Tibial artery (tissue), 4 donors: ENCODE measurements around the gene BAIAP2.

Source experiments
- DNase-seq, 2 donors: peaks; one replicate each; pipeline ENCODE4 v3.0.0-alpha.2; 2019
- H3K27ac ChIP-seq, 2 donors: fragments of 200-600 bp; sonication (generic) in 1 of 2; 1 replicate in 1 of 2; 2 replicates in 1 of 2; pipeline ENCODE4 v1.5.1; 2018 to 2019; ENCODE audit warnings: mild to moderate bottlenecking in 1 of 2
- H3K27me3 ChIP-seq, 2 donors: fragments of 200-600 bp; sonication (generic) in 1 of 2; one replicate each; pipeline versions ENCODE4 v1.5.1 to v1.6.0; 2016 to 2019
- H3K36me3 ChIP-seq, 3 donors: fragments of 200-600 bp; sonication (generic) in 2 of 3; one replicate each; pipeline ENCODE4 v1.5.1; 2016 to 2019; ENCODE audit warnings: mild to moderate bottlenecking in 2 of 3
- H3K4me1 ChIP-seq, 4 donors: fragments of 200-600 bp; sonication (generic) in 2 of 4; 1 replicate in 3 of 4; 2 replicates in 1 of 4; pipeline ENCODE4 v1.5.1; 2016 to 2019
- H3K4me3 ChIP-seq, 2 donors: fragments of 200-600 bp; sonication (generic) in 1 of 2; 1 replicate in 1 of 2; 2 replicates in 1 of 2; pipeline ENCODE4 v1.5.1; 2018 to 2019; ENCODE audit warnings: mild to moderate bottlenecking in 2 of 2
- H3K9me3 ChIP-seq, 3 donors: fragments of 200-600 bp; sonication (generic) in 1 of 3; one replicate each; pipeline ENCODE4 v1.5.1; 2016 to 2019
- intact Hi-C: fragments of 100-400 bp; cut with DNase I; formaldehyde crosslinking; loops from one replicate; pipeline ENCODE4 v1.15.0; 2023; ENCODE audit warnings: low total_unique reads
- TF ChIP-seq, protein P1 (sequence below), 2 experiments: fragments of 200-600 bp in 1 of 2; fragments of 450-650 bp in 1 of 2; IDR thresholded peaks; one replicate each; pipeline ENCODE4 v1.5.1; 2017 to 2019; ENCODE audit warnings: antibody characterized with exemption in 2 of 2, mild to moderate bottlenecking in 1 of 2, moderate library complexity in 1 of 2

Gene BAIAP2

DNA sequence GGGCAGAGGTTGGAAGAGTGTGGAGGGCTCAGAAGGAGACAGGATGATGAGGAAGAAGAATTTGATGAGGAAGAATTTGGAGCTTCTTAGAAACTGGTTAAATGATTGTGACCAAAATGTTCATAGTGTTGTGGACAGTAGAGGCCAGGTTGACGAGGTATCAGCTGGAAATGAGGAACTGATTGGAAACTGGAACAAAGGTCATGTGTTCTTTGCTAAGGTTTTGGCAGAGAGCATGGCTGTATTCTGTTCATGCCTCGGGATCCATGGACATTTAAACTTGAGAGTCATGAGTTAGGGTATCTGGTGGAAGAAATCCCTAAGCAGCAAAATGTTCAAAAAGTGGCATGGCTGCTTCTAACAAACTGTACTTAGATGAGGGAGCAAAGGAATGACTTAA, 24.0 kb upstream of the BAIAP2 start:
- no peak for DNase-seq
- H3K27ac ChIP-seq = no peak overlapping the region
- TF ChIP-seq, protein P1, sequence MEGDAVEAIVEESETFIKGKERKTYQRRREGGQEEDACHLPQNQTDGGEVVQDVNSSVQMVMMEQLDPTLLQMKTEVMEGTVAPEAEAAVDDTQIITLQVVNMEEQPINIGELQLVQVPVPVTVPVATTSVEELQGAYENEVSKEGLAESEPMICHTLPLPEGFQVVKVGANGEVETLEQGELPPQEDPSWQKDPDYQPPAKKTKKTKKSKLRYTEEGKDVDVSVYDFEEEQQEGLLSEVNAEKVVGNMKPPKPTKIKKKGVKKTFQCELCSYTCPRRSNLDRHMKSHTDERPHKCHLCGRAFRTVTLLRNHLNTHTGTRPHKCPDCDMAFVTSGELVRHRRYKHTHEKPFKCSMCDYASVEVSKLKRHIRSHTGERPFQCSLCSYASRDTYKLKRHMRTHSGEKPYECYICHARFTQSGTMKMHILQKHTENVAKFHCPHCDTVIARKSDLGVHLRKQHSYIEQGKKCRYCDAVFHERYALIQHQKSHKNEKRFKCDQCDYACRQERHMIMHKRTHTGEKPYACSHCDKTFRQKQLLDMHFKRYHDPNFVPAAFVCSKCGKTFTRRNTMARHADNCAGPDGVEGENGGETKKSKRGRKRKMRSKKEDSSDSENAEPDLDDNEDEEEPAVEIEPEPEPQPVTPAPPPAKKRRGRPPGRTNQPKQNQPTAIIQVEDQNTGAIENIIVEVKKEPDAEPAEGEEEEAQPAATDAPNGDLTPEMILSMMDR (IDR thresholded peaks at IDR 0.05) = no peak
- intact Hi-C loops = no loop called here
- H3K27me3 ChIP-seq = no peaks in the 10 kb centered on the region
- no peak overlapping the region for H3K4me3 ChIP-seq
- H3K4me1 ChIP-seq = no peaks in the 10 kb centered on the region
- peaks cover 0 to 12% (median 9%) of the 10 kb centered on the region in 3 donors for H3K9me3 ChIP-seq
- H3K36me3 ChIP-seq = peaks cover 0 to 7% (median 0%) of the 10 kb centered on the region in 3 donors

DNA sequence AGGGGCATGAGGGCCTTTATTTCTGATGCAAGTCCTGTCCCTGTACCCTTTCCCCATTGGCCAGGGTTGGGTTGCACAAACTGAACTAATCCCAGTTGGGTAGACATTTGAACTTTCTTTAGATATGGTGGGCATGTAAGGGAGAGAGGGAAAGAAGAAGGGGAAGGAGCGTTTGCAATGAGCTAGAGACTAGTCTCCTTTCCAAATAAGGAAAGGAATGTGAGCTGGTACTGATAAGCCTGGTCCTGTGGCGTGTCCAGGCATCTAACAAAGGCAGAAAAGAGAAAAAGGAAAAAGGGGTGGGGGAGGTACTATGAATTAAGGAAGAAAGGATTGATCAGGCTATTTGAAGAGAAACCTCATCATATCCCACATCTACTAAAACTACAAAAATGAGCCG, 23.0 kb upstream of the BAIAP2 start:
- no peak overlapping the region for H3K4me3 ChIP-seq
- no peaks in the 10 kb centered on the region for H3K27me3 ChIP-seq
- H3K27ac ChIP-seq = no peak overlapping the region
- H3K4me1 ChIP-seq = no peaks in the 10 kb centered on the region
- TF ChIP-seq, protein P1 (IDR thresholded peaks at IDR 0.05) = no peak
- peaks cover 0 to 7% (median 0%) of the 10 kb centered on the region in 3 donors for H3K36me3 ChIP-seq
- H3K9me3 ChIP-seq = peaks cover 0 to 12% (median 9%) of the 10 kb centered on the region in 3 donors
- DNase-seq = no peak
- intact Hi-C loops = no loop called here

DNA sequence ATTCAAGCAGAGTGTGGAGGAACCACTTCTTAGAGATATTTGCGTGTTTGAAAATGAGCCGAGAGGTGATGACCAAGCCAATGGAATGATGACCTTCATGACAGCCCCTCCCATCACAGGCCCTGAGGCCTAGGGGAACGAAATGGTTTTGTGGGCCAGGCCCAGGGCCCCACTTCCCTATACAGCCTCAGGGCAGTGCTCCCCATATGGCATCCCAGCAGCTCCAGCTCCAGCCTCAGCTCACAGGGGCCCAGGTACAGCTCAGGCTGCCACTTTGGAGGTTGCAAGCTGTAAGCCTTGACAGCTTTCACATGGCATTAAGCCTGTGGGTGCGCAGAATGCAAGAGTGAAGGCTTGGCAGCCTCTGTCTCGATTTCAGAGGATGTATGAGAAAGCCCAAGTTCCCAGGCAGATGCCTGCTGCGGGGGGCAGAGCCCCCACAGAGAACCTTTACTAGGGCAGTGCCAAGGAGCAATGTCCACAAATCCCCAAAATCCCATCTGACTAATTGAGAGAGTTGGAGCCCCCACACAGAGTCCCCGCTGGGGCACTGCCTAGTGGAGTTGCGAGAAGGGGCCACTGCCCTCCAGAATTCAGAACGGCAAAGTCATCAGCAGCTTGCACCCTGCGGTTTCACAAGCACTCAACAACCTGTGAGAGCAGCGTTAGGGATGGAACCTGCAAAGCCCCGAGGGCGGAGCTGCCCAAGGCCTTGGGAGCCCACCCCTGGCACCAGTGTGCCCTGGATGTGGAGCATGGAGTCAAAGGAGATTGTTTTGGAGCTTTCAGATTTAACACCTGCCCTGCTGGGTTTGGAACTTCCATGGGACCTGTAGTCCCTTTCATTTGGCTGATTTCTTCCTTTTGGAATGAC, 22.1 kb upstream of the BAIAP2 start:
- TF ChIP-seq, protein P1 (IDR thresholded peaks at IDR 0.05) = no peak
- Histone ChIP-seq H3K36me3 (peaks cover 0 to 7% (median 0%) of the 10 kb centered on the region in 3 donors), H3K4me3 (no peak overlapping the region), H3K4me1 (peaks cover 0 to 2% (median 1%) of the 10 kb centered on the region in 4 donors), H3K27me3 (no peaks in the 10 kb centered on the region), H3K27ac (no peak overlapping the region), H3K9me3 (peaks cover 0 to 12% (median 9%) of the 10 kb centered on the region in 3 donors)
- DNase-seq = no peak
- intact Hi-C loops = no loop called here

DNA sequence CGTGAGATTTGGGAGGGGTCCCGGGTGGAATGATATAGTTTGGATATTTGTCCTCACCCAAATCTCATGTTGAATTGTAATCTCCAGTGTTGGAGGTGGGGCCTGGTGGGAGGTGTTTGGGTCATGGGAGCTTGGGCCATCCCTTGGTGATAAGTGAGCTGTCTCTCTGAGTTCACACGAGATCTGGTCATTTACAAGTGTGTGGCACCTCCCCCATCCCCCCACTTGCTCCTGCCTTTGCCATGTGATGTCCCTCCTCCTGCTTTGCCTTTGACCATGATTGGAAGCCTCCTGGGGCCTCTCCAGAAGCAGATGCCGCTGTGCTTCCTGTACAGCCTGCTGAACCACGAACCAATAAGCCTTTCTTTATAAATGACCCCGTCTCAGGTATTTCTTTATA, 21.3 kb upstream of the BAIAP2 start:
- no peak for DNase-seq
- TF ChIP-seq, protein P1 (IDR thresholded peaks at IDR 0.05) = no peak
- Histone ChIP-seq H3K27ac (no peak overlapping the region), H3K27me3 (no peaks in the 10 kb centered on the region), H3K4me3 (no peak overlapping the region), H3K4me1 (peaks cover 0 to 9% (median 5%) of the 10 kb centered on the region in 4 donors), H3K36me3 (peaks cover 0 to 7% (median 0%) of the 10 kb centered on the region in 3 donors), H3K9me3 (peaks cover 0 to 12% (median 9%) of the 10 kb centered on the region in 3 donors)
- intact Hi-C loops = no loop called here

DNA sequence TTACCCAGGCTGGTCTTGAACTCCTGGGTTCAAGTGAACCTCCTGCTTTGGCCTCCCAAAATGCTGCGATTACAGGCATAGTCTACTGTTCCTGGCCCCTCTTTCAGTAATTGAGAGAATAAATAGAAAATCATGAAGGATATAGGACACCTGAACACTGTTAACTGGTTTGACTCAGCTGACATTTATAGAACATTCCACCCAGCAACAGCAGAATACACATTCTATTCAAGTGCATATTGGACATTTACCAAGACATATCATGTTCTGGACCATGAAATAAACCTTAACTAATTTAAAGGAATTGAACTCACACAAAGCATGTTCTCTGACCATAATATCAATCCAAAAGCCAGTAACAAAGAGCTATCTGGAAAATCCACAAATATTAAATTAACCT, 19.8 kb upstream of the BAIAP2 start:
- no peak for DNase-seq
- no peak overlapping the region for H3K27ac ChIP-seq

More for the DNA sequence above, 19.8 kb upstream of the BAIAP2 start:
- intact Hi-C loops = no loop called here
- H3K27me3 ChIP-seq = no peaks in the 10 kb centered on the region
- no peak overlapping the region for H3K4me3 ChIP-seq
- peaks cover 0 to 12% (median 5%) of the 10 kb centered on the region in 4 donors for H3K4me1 ChIP-seq
- peaks cover 0 to 7% (median 0%) of the 10 kb centered on the region in 3 donors for H3K36me3 ChIP-seq
- peaks cover 0 to 12% (median 9%) of the 10 kb centered on the region in 3 donors for H3K9me3 ChIP-seq
- TF ChIP-seq, protein P1 (IDR thresholded peaks at IDR 0.05) = no peak
